Neuronal stem cell (in vitro differentiated cells): ENCODE results near the gene LPCAT4. TPM values are rescaled to one million over a fixed set of nuclear protein-coding genes. Genes with fewer than 3 reads are reported as not detected.

ENCODE experiments used
- DNase-seq: peaks from one replicate; pipeline ENCODE4 v3.0.0-alpha.2; 2013; ENCODE audit warnings: low spot score
- H2AFZ ChIP-seq: one replicate; pipeline ENCODE4 v1.6.1; 2013; ENCODE audit warnings: mild to moderate bottlenecking, low read length, inconsistent platforms
- H2AK5ac ChIP-seq: 2 replicates; pipeline ENCODE4 v1.6.1; 2013; ENCODE audit warnings: low read depth, mild to moderate bottlenecking, inconsistent platforms, low read length, moderate library complexity, mixed read lengths
- H2BK120ac ChIP-seq: 2 replicates; pipeline ENCODE4 v1.6.1; 2013; ENCODE audit warnings: low read depth, mild to moderate bottlenecking, inconsistent platforms, low read length, moderate library complexity, mixed read lengths
- H2BK12ac ChIP-seq: one replicate; pipeline ENCODE4 v1.6.1; 2013; ENCODE audit warnings: low read length, inconsistent platforms
- H2BK15ac ChIP-seq: 2 replicates; pipeline ENCODE4 v1.6.1; 2013; ENCODE audit warnings: mild to moderate bottlenecking, low read length, inconsistent platforms, mixed read lengths
- H2BK5ac ChIP-seq: one replicate; pipeline ENCODE4 v1.6.1; 2013; ENCODE audit warnings: inconsistent platforms, mild to moderate bottlenecking, low read length, moderate library complexity
- H3K14ac ChIP-seq: one replicate; pipeline ENCODE4 v1.6.1; 2013; ENCODE audit warnings: low read length, inconsistent platforms
- H3K18ac ChIP-seq: 2 replicates; pipeline ENCODE4 v1.6.1; 2013; ENCODE audit warnings: low read length, inconsistent platforms
- H3K23ac ChIP-seq: 2 replicates; pipeline ENCODE4 v1.6.1; 2013; ENCODE audit warnings: low read depth, mild to moderate bottlenecking, mixed read lengths, low read length, inconsistent platforms; ENCODE audit not compliant: poor library complexity
- H3K27ac ChIP-seq: replicated peaks from 3 replicates; pipeline ENCODE4 v1.5.1; 2013; ENCODE audit warnings: low read length, inconsistent platforms
- H3K27me3 ChIP-seq, 3 experiments: 2 replicates each; pipeline ENCODE4 v1.6.1; 2013; ENCODE audit warnings: low read length in 3 of 3, mild to moderate bottlenecking in 2 of 3, inconsistent platforms in 1 of 3, low read depth in 1 of 3, mixed read lengths in 1 of 3, moderate library complexity in 1 of 3; ENCODE audit not compliant: control insufficient read depth in 3 of 3, insufficient read depth in 3 of 3
- H3K36me3 ChIP-seq, 2 donors: replicated peaks in 1 of 2; 2 replicates each; pipeline ENCODE4 v1.6.1; 2013; ENCODE audit warnings: low read length in 2 of 2; ENCODE audit not compliant: control insufficient read depth in 2 of 2, insufficient read depth in 2 of 2
- H3K4ac ChIP-seq: 2 replicates; pipeline ENCODE4 v1.6.1; 2013; ENCODE audit warnings: inconsistent platforms, mild to moderate bottlenecking, low read length, moderate library complexity
- H3K4me1 ChIP-seq, 2 donors: 1 replicate in 1 of 2; 2 replicates in 1 of 2; pipeline ENCODE4 v1.6.1; 2013; ENCODE audit warnings: low read length in 2 of 2, low read depth in 1 of 2; ENCODE audit not compliant: control insufficient read depth in 2 of 2, insufficient read depth in 1 of 2
- H3K4me2 ChIP-seq: one replicate; pipeline ENCODE4 v1.6.1; 2013; ENCODE audit warnings: mild to moderate bottlenecking, low read length, inconsistent platforms; ENCODE audit not compliant: insufficient read depth, poor library complexity, severe bottlenecking
- H3K4me3 ChIP-seq, 2 donors: 2 replicates each; pipeline ENCODE4 v1.5.1; 2013; ENCODE audit warnings: low read length in 2 of 2, mild to moderate bottlenecking in 2 of 2, inconsistent platforms in 1 of 2, moderate library complexity in 1 of 2
- H3K79me1 ChIP-seq: one replicate; pipeline ENCODE4 v1.6.1; 2013; ENCODE audit warnings: low read depth, mild to moderate bottlenecking, inconsistent platforms, low read length, moderate library complexity
- H3K9ac ChIP-seq: one replicate; pipeline ENCODE4 v1.6.1; 2013; ENCODE audit warnings: mild to moderate bottlenecking, low read depth, low read length, inconsistent platforms; ENCODE audit not compliant: poor library complexity
- H3K9me3 ChIP-seq, 2 donors: replicated peaks in 1 of 2; 2 replicates each; pipeline versions ENCODE3 to v1.6.1; 2013; ENCODE audit warnings: low read length in 2 of 2, mild to moderate bottlenecking in 2 of 2, inconsistent platforms in 1 of 2, low read depth in 1 of 2, mixed read lengths in 1 of 2, moderate library complexity in 1 of 2; ENCODE audit not compliant: control insufficient read depth in 2 of 2, insufficient read depth in 1 of 2
- H4K8ac ChIP-seq: one replicate; pipeline ENCODE4 v1.6.1; 2013; ENCODE audit warnings: low read depth, mild to moderate bottlenecking, inconsistent platforms, low read length, moderate library complexity
- H4K91ac ChIP-seq: one replicate; pipeline ENCODE4 v1.6.1; 2013; ENCODE audit warnings: low read length, low read depth, mild to moderate bottlenecking, inconsistent platforms; ENCODE audit not compliant: poor library complexity
- WGBS, 2 donors: extraction: QIAGEN DNeasy Blood & Tissue Kit; methylation state at CpG; one replicate each; pipeline ENCODE4 v1.1.7; 2013; ENCODE audit warnings: missing lambda C conversion rate in 2 of 2, mixed read lengths in 1 of 2; ENCODE audit not compliant: insufficient read length in 2 of 2, insufficient replicate concordance in 1 of 2; ENCODE audit errors: extremely low coverage in 2 of 2; 5-methylcytosine and 5-hydroxymethylcytosine counted together
- small RNA-seq: library from polyadenylated mRNA; stranded (forward); fragments of <200 nt; extraction: miRNeasy Mini kit (QIAGEN cat#:217004); gene quantifications from one replicate; pipeline ENCODE3, GENCODE V24; 2013; ENCODE audit not compliant: insufficient read depth

The LPCAT4 gene

GRCh38 chr15:34311563-34311962 lies 55.4 kb downstream of the LPCAT4 start:
- H4K8ac ChIP-seq, result no peak overlapping the region
- no peak overlapping the region for H3K4me2 ChIP-seq
- no peak overlapping the region for H2AK5ac ChIP-seq
- no CpG with 5 or more reads among the region's 1 CpG for WGBS, 2 donors
- no peak overlapping the region for H2AFZ ChIP-seq
- no peak overlapping the region for H3K18ac ChIP-seq
- no peak overlapping the region for H3K23ac ChIP-seq
- no peaks in the 10 kb centered on the region for H3K36me3 ChIP-seq
- H2BK15ac ChIP-seq, result no peak overlapping the region
- H3K4me1 ChIP-seq, result no peaks in the 10 kb centered on the region
- no peak overlapping the region for H2BK120ac ChIP-seq
- H3K27me3 ChIP-seq, result no peaks in the 10 kb centered on the region
- no peak overlapping the region for H3K4me3 ChIP-seq
- H4K91ac ChIP-seq, result no peak overlapping the region
- H2BK12ac ChIP-seq, result no peak overlapping the region
- no peak overlapping the region for H3K4ac ChIP-seq
- no peak overlapping the region for H3K9ac ChIP-seq
- no peak overlapping the region for H2BK5ac ChIP-seq
- H3K27ac ChIP-seq, result no peak overlapping the region
- H3K9me3 ChIP-seq, result no peaks in the 10 kb centered on the region
- DNase-seq, result no peak
- no peak overlapping the region for H3K14ac ChIP-seq
- no peaks in the 10 kb centered on the region for H3K79me1 ChIP-seq

Small RNAs within 50 kb of the gene (small RNA-seq; reads per million reads assigned to genes)
- gene MIR1233-1 (not detected), gene RF00019 (not detected)
